Keratinocyte (primary cell): ENCODE data around the gene NGF.

Experiments used
- EZH2 ChIP-seq: IDR thresholded peaks from one replicate; pipeline ENCODE4 v1.6.1; 2012; ENCODE audit warnings: inconsistent platforms, mild to moderate bottlenecking, low read length, moderate library complexity
- TF ChIP-seq, protein P1 (sequence below), 3 experiments: IDR thresholded peaks in 1 of 3; conservative IDR thresholded peaks in 1 of 3; optimal IDR thresholded peaks in 1 of 3; 2 replicates in 2 of 3; 3 replicates in 1 of 3; pipeline versions ENCODE3 to v1.5.1; 2011; ENCODE audit warnings: low read length in 3 of 3, mild to moderate bottlenecking in 3 of 3, moderate library complexity in 2 of 3, control low read depth in 1 of 3, inconsistent platforms in 1 of 3; ENCODE audit not compliant: insufficient read depth in 2 of 3; ENCODE audit errors: extremely low read depth in 1 of 3

DNA sequence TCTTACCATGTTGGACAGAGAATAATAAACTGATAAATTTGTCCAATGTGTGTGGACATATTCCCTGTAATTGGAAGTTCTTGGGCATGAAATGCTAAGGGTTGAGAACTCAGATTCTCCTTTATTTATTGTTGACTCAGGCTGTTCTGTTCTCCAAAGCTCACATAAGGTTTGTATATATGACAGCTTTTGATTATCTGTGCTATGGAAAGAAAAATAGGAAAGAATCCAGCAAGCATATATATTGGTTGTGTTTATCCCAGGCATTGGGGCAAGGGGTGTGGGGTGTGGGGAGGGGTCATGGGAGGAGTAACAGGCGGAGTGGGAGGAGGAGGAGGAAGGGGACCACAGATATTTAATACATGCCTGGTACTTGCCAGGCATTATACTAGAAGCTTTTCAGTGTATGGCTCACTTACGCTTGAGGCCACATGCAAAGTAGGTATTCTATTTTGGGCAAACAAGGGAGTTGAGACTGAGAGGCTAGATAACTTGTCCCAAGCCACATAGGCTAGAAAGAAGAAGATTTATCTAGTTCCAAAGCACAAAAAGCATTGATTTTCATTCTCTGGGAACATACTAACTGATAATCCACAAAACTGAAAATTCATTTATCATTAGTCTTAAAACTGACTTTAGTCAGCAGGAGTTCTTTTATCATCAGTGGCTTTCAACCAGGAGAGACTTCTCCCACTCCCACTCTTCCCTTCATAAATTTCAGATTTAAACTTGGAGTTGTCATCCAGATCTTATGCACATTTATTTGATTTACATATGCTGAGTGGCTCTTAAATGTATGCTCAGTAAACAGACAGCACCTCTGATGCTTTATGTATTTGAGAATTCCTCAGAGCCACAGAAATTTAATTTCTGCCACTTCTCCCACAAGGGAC, 27.2 kb downstream of the NGF start:
- TF ChIP-seq, protein P1, sequence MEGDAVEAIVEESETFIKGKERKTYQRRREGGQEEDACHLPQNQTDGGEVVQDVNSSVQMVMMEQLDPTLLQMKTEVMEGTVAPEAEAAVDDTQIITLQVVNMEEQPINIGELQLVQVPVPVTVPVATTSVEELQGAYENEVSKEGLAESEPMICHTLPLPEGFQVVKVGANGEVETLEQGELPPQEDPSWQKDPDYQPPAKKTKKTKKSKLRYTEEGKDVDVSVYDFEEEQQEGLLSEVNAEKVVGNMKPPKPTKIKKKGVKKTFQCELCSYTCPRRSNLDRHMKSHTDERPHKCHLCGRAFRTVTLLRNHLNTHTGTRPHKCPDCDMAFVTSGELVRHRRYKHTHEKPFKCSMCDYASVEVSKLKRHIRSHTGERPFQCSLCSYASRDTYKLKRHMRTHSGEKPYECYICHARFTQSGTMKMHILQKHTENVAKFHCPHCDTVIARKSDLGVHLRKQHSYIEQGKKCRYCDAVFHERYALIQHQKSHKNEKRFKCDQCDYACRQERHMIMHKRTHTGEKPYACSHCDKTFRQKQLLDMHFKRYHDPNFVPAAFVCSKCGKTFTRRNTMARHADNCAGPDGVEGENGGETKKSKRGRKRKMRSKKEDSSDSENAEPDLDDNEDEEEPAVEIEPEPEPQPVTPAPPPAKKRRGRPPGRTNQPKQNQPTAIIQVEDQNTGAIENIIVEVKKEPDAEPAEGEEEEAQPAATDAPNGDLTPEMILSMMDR (optimal IDR thresholded peaks at IDR 0.05 in 1 of 3, IDR thresholded peaks at IDR 0.05 in 1 of 3, conservative IDR thresholded peaks at IDR 0.05 in 1 of 3; ENCODE audit: extremely low read depth in 1 of 3, insufficient read depth in 2 of 3, low read length in 3 of 3), result no peak
- no peak for TF ChIP-seq EZH2
